Mucosa of stomach (tissue), 1 donor: ENCODE data around the gene ZNF764.
"Not testable (repeated sequence)": the region's sequence is repeated elsewhere in the genome, so short reads cannot be mapped to it uniquely, and the experiment has no call there.

ENCODE experiments used
- H3K27me3 ChIP-seq: one replicate; pipeline ENCODE4 v1.7.0; 2013; ENCODE audit warnings: mild to moderate bottlenecking, low read length; ENCODE audit not compliant: control insufficient read depth, insufficient read depth
- H3K36me3 ChIP-seq: one replicate; pipeline ENCODE4 v1.7.0; 2013; ENCODE audit warnings: low read length; ENCODE audit not compliant: control insufficient read depth, insufficient read depth
- H3K4me1 ChIP-seq: one replicate; pipeline ENCODE4 v1.7.0; 2013; ENCODE audit warnings: mild to moderate bottlenecking, low read length; ENCODE audit not compliant: control insufficient read depth, insufficient read depth
- H3K4me3 ChIP-seq: one replicate; pipeline ENCODE4 v1.7.0; 2013; ENCODE audit warnings: low read length
- H3K9ac ChIP-seq: one replicate; pipeline ENCODE4 v1.7.0; 2013; ENCODE audit warnings: mild to moderate bottlenecking, low read length, moderate library complexity
- H3K9me3 ChIP-seq: one replicate; pipeline ENCODE4 v1.7.0; 2013; ENCODE audit warnings: mild to moderate bottlenecking, low read length, moderate library complexity; ENCODE audit not compliant: control insufficient read depth
- donor health status: Pancreatic carcinoma.

ZNF764 gene

GRCh38 chr16:30528799-30529457, 29.2 kb downstream of the ZNF764 start:
- Histone ChIP-seq H3K4me3 (no peak overlapping the region), H3K36me3 (peaks cover 5% of the 10 kb centered on the region), H3K27me3 (no peaks in the 10 kb centered on the region), H3K9ac (no peak overlapping the region), H3K9me3 (no peaks in the 10 kb centered on the region), H3K4me1 (peaks cover 21% of the 10 kb centered on the region)

GRCh38 chr16:30527635-30528178, 30.5 kb downstream of the ZNF764 start:
- no peak overlapping the region for H3K4me3 ChIP-seq
- peak overlapping the region; percentile 91 for H3K9ac ChIP-seq
- H3K27me3 ChIP-seq, result no peaks in the 10 kb centered on the region
- H3K36me3 ChIP-seq, result peaks cover 5% of the 10 kb centered on the region
- H3K4me1 ChIP-seq, result peaks cover 15% of the 10 kb centered on the region
- no peaks in the 10 kb centered on the region for H3K9me3 ChIP-seq

GRCh38 chr16:30526823-30527634, 31.1 kb downstream of the ZNF764 start:
- H3K4me3 ChIP-seq, result peak overlapping the region; percentile 71
- H3K27me3 ChIP-seq, result no peaks in the 10 kb centered on the region
- H3K9me3 ChIP-seq, result no peaks in the 10 kb centered on the region
- peak overlapping the region; percentile 91 for H3K9ac ChIP-seq
- peaks cover 5% of the 10 kb centered on the region for H3K36me3 ChIP-seq
- H3K4me1 ChIP-seq, result peaks cover 19% of the 10 kb centered on the region

- Histone ChIP-seq H3K9ac (peak within 1 kb of the TSS; percentile 91), H3K36me3 (peaks cover 5% of the 10 kb centered on the region), H3K4me1 (peaks cover 23% of the 10 kb centered on the region)
These were observed 31.9 kb downstream of the ZNF764 start, which contains the start of gene ZNF768 for GRCh38 chr16:30526137-30526822. Gene ZNF768, minus strand, starts transcription at chr16:30526566. Its CDS starts 153 bp downstream, at chr16:30526413.

GRCh38 chr16:30525844-30526136, 32.4 kb downstream of the ZNF764 start:
- Histone ChIP-seq H3K9me3 (no peaks in the 10 kb centered on the region), H3K4me3 (no peak overlapping the region), H3K4me1 (peaks cover 23% of the 10 kb centered on the region), H3K27me3 (no peaks in the 10 kb centered on the region), H3K9ac (peak overlapping the region; percentile 72), H3K36me3 (peaks cover 5% of the 10 kb centered on the region)

More at GRCh38 chr16:30526137-30526822, 31.9 kb downstream of the ZNF764 start, which contains the start of gene ZNF768:
- Histone ChIP-seq H3K27me3 (no peaks in the 10 kb centered on the region), H3K9me3 (no peaks in the 10 kb centered on the region), H3K4me3 (peak within 1 kb of the TSS; percentile 71)

GRCh38 chr16:30524575-30525568, 33.3 kb downstream of the ZNF764 start:
- H3K4me3 ChIP-seq, result no peak overlapping the region
- no peaks in the 10 kb centered on the region for H3K9me3 ChIP-seq
- H3K36me3 ChIP-seq, result peaks cover 5% of the 10 kb centered on the region
- no peaks in the 10 kb centered on the region for H3K27me3 ChIP-seq
- peak overlapping the region; percentile 72 for H3K9ac ChIP-seq
- peaks cover 23% of the 10 kb centered on the region for H3K4me1 ChIP-seq

GRCh38 chr16:30523768-30524574, 34.2 kb downstream of the ZNF764 start:
- H3K9me3 ChIP-seq, result no peaks in the 10 kb centered on the region
- H3K36me3 ChIP-seq, result peaks cover 5% of the 10 kb centered on the region
- no peaks in the 10 kb centered on the region for H3K27me3 ChIP-seq
- H3K9ac ChIP-seq, result no peak overlapping the region
- peaks cover 22% of the 10 kb centered on the region for H3K4me1 ChIP-seq
- H3K4me3 ChIP-seq, result no peak overlapping the region

GRCh38 chr16:30522702-30523463, 35.3 kb downstream of the ZNF764 start:
- H3K4me1 ChIP-seq, result peaks cover 13% of the 10 kb centered on the region
- H3K36me3 ChIP-seq, H3K4me3 ChIP-seq, H3K9me3 ChIP-seq, H3K27me3 ChIP-seq, H3K9ac ChIP-seq: not testable (repeated sequence)

- H3K27me3 ChIP-seq, result no peaks in the 10 kb centered on the region
- no peaks in the 10 kb centered on the region for H3K9me3 ChIP-seq
- peaks cover 8% of the 10 kb centered on the region for H3K4me1 ChIP-seq
- peaks cover 5% of the 10 kb centered on the region for H3K36me3 ChIP-seq
- H3K9ac ChIP-seq, result no peak overlapping the region
- H3K4me3 ChIP-seq, result no peak overlapping the region
These were observed 36.1 kb downstream of the ZNF764 start for GRCh38 chr16:30521873-30522641.

GRCh38 chr16:30521476-30521872, 36.7 kb downstream of the ZNF764 start:
- H3K36me3 ChIP-seq, result peaks cover 5% of the 10 kb centered on the region
- peaks cover 8% of the 10 kb centered on the region for H3K4me1 ChIP-seq
- no peak overlapping the region for H3K4me3 ChIP-seq
- no peaks in the 10 kb centered on the region for H3K9me3 ChIP-seq
- no peaks in the 10 kb centered on the region for H3K27me3 ChIP-seq
- H3K9ac ChIP-seq, result no peak overlapping the region
